Activated gamma-delta T cell (primary cell): Measurements from ENCODE around the gene BRMS1.

Source experiments
- DNase-seq: peaks from one replicate; lab custom pipeline; 2025; lab: John Stamatoyannopoulos, UW

The BRMS1 gene

DNA sequence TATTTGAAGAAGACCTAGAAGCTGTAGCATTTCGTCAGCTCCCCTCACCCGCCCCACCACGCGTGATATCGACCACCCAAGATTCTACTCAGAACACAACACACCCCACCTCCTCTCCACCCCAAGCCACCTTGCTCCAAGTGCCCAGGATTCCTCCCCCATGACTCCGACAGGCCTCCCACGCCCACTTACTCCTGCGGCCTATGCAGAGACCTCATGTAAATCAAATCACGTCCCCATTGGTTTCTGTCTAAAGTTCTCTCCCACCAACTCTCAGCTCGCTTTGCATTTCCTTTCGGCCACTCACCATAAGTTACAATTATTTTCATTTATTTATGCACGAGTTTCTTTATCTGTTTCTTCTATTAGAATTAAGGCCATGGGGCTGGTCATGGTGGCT, 42.2 kb downstream of the BRMS1 start:
- no peak for DNase-seq

DNA sequence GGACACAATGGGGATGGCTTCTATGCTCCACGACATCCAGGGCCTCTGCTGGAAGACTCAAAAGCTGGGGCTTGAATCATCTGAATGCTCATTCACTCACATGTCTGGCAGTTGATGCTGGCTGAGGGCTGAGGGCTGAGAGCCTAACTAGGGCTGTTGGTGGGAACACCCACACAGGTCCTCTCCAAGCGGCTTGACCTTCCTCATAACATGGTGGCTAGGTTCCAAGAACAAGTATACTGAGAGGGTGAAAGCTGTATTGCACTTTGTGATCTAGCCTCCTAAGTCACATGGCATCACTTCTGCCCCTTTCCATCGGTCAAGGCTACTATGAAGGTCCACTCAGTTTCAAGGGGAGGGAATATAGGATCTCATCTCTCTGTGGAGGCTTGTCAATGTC, 45.7 kb downstream of the BRMS1 start:
- DNase-seq, result no peak

DNA sequence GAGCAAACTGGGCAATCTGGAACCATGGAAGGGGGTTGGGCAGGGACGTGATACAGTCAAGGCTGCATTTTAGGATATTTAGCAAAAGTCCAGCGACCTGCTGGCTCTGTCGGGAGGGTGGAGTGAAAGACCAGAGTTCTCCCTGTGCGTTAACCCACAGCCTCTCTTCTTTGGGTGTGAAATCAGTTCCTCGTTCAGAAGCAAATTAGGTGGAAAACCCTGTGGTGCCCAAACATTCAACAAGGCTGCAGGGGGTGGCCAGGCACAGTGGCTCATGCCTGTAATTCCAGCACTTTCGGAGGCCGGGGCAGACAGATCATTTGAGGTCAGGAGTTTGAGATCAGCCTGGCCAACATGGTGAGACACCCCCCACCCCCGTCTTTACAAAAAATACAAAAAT, 47.3 kb downstream of the BRMS1 start:
- DNase-seq, result no peak

DNA sequence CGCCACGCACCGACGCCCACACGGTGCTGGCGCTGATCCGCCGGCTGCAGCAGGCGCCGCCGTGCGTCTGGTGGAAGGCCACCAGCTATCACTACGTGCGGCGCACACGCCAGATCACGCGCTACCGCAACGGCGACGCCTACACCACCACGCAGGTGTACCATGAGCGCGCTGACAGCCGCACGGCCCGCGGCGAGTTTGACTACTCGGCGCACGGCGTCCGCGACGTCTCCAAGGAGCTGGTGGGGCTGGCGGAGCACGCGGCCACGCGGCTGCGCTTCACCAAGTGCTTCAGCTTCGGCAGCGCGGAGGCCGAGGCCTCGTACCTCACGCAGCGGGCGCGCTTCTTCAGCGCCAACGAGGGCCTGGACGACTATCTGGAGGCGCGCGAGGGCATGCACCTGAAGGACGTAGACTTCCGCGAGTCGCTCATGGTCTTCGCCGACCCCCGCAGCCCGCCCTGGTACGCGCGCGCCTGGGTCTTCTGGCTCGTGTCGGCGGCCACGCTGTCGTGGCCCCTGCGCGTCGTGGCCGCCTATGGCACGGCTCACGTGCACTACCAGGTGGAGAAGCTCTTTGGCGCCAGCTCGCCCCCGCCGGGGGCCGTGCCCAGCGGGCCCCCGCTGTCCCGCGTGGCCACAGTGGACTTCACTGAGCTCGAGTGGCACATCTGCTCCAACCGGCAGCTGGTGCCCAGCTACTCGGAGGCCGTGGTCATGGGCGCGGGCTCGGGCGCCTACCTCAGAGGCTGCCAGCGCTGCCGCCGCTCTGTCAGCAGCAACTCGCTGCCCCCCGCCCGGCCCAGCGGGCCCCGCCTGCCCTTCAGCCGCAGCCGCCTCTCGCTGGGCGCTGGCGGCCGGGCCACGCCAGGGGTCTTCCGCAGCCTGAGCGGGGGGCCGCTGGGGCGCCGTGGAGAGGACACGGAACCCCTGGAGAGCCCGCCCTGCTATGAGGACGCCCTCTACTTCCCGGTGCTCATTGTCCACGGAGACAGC, 50.0 kb downstream of the BRMS1 start:
- no peak for DNase-seq

DNA sequence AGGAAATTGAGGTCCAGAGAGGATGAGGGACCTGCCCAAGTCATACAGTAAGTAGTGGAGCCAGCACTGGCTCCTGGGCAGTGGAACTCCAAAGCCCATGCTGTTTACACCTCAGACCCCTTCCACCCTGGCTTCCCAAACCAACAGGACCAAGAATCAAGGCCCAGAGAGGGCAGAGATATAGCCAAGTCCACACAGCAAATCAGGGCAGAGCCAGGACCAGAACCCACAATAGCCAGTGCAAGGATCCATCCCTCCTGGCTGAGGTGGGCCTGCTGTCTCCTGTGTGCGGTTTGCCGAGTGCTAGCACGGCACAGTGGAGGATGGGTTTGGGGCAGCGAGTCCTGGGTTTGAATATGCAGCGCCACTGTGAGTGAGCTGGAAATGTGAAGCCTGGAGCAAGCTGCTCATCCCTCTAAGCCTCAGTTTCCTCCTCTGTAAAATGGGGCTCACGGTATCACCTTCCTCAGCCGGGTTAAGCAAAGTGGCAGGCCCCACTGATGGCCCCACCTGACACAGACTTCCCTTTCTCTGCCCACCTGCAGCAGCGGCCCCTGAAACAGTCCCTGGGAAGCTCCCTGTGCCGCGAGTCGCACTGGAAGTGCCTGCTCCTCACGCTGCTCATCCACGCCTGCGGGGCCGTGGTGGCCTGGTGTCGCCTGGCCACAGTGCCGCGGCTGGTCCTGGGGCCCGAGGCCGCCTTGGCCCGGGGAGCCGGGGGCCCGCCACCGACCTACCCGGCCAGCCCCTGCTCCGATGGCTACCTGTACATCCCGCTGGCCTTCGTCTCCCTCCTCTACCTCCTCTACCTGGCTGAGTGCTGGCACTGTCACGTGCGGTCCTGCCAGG, 50.9 kb downstream of the BRMS1 start:
- no peak for DNase-seq

DNA sequence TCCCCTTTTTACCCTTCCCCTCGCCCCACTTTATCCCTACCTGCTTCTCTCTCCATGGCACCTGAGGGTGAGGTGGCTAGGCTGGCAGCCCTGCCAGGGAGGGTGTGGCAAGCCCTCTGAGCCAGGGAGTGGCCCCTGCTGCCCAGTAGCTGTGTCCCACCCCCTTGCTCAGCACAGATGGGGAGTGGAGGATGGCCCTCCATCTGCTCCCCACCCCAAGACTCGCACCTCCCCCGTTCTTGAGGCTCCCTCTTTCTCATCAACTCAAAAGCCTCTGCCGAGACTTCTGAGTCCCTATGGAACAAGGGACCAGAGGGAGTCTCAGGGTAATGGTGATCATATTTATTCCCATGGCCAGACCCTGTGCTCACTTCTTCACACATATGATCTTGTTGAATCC, 51.6 kb downstream of the BRMS1 start:
- no peak for DNase-seq

DNA sequence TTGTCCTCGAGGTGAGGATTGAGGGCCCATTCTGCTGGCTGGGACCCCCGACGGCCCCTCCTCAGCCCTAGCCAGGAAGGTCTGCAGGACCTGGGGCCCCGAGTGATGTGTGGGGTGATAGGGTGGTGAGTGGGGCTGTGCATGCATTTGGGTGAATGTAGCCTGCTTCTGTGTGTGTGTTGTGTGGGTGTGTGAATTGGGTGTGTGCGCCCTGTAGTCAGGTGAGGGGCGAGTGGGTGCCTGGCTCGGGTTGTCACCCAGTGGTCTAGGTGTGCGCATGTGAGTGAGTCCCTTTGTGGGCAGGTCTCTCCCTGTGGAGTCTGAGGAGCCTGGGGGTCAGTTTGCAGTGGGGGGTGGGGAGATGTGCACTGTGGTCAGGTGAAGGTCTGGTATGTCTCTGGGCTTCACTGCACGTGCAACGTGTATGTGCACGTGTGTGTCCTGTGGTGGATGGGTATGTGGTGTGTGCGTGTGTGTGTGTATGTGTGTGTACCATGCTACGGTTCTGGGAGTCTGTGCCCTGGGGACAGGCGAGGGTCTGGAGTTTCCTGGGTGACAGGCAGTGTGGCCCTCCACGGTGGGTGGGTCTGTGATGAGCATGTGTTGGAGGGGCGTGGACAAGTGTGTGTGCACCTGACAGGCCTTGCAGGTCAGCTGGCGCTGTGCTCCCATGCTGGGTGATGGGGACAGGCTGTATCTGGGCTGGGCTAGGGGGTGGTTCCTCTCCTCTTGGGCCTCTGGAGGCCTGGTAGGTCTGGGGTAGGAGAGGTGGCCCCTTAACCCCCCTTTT, 52.2 kb downstream of the BRMS1 start:
- no peak for DNase-seq

DNA sequence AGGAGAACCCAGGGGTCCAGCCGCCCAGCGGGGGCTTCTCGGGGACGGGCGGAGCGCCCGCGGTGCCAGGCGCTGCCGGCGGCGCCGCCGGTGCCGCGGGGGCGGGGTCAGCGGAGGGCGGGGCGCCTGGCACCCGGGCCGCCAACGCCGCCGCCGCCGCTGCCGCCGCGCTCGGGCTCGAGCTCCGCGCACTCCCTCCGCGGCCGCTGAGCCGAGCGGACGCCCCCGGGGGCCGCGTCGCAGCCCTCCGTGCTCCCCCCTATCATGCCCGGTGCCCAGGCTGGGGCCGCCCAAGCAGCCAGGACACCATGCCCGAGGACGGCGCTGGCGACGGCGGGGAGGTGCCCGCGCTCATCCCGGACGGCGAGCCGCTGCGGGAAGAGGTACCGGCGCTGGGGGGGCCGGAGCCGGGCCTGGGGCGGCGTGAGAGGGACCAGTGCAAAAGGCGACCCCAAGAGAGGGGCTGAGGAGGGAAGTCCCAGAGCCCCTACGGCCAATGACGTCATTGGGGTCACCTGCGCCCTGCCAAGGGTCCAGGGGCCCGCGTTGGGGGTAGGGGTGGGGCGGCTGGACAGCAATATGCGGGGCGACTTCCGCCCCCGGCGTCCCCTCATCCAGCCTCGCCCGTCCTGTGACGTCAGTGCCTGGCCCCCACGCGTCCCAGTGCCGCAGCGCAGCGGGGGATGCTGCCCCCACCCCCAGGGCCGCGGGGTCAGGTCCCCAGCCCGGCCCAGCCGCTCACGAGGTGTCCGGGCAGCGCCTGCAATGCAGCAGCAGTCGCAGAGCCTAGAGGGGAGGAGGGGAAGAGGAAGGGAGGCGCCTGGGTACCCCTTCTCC, 53.0 kb downstream of the BRMS1 start, which contains the start of gene TMEM151A:
Gene TMEM151A, plus strand, starts transcription at position 189 of the 837 bp plus-strand sequence. Its CDS starts 120 bp downstream, at position 309.
- no peak for DNase-seq

DNA sequence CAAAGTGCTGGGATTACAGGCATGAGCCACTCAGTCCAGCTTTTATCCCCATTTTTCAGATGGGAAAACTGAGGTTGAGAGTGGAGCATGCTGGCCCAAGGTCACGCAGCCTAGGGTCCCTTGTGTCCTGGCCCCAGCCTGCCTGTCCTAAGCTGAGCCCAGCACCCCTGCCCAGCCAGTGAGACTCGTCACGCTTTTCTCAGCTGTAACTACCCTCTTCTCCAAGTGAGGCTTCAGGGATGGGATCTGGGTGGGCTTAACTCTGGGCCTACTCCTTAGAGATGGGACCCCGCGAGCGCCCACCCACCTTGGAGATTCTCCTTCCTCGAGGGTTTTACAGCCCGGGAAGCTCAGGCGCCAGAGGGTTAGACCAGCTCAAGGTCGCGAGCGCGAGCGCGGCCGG, 53.6 kb downstream of the BRMS1 start:
- no peak for DNase-seq

DNA sequence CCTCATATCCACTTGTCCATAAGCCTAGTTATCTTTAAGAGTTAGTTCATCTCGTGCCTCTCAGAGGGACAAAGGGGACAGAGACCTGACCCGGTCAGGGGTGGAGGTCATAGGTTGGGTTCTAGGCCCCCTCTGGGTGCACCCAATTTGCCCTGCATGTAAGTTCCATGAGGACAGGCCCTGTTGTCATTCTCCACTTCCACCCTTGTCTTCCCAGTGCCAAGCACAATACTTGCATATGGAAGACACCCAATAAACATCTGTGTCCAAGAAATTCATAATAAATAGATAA, 54.6 kb downstream of the BRMS1 start:
- DNase-seq, result no peak

DNA sequence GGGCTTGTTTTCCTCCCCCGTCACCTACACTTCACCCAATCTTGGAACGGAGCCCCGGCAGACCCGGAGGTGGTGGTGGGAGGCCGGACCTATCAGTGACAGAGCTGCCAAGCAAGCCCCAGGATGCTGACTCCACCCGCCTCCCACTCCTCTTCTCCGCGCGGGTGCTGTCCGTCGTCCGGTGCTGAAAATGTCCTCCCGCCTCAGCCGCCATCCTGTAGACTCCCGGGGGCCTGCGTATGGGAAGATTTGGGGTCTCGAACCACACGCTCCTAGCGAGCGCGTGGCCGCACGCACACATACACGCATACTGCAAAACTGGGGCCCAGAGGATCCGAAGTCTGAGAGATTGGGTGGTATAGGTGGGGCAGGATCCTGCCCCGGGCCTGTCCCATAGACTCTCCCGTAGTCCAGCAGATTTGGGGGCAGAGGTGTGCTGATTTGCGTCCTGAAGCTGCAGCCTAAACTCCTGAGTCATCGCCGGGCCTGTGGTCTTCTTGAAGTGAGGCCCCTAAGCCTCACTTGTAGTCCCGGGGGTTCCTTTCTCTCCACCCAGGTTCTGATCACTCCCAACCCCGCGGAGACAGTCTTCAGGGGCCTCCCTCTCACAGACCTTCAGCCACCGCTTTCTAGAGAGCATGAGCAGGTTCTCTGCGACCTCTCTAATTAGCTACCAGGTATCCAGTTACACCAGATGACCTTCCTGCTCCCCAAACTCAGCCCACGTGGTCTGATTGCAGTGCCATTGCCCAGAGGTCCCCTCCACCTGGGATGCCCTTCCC, 55.2 kb downstream of the BRMS1 start:
- DNase-seq, result peak; percentile 49

DNA sequence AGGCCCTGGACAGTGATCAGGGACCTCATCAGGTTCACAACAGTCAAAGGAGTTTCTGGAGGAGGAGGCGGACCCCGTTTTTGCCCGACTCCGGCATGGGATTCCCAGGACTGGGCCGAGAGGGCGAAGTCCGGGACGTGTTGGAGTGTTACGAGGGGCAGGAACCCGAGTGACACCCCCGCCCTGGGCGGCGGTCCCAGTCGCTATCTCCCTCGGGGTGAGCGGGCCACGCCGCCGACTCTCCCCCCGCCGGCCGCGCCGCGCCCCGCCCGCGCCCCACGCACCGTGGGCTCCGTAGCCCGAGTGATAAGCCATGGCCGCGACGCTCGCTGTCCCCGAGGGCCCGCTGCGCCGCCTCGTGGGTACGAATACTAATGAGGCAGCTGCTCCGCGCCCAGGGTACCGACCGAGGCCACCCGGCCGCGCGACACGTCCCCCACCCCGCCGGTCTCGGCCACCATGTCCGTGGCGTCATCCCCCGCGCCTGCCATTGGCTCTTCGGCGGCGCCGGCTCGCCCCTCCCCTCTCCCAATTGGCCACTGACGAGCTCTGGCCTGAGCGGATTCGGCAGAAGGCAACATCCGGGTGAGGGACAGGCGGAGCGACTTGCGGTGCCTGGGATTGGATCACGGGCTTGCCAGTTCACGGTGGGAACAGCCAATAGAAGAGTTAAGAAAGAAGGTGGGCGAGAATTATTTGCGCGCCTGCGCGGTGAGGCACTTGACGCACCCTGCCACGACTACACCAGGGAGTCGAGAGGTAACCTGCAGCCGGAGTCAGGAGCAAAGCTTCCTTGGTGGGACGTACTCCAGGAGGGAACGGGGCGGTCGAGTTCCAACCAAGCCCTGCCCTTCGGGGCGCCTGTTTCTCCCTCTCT, 56.0 kb downstream of the BRMS1 start, which contains the start of gene YIF1A:
Gene YIF1A, minus strand, starts transcription at position 473 of the 877 bp plus-strand sequence. Its CDS starts 158 bp downstream, at position 315.
- peak; percentile 97 for DNase-seq

DNA sequence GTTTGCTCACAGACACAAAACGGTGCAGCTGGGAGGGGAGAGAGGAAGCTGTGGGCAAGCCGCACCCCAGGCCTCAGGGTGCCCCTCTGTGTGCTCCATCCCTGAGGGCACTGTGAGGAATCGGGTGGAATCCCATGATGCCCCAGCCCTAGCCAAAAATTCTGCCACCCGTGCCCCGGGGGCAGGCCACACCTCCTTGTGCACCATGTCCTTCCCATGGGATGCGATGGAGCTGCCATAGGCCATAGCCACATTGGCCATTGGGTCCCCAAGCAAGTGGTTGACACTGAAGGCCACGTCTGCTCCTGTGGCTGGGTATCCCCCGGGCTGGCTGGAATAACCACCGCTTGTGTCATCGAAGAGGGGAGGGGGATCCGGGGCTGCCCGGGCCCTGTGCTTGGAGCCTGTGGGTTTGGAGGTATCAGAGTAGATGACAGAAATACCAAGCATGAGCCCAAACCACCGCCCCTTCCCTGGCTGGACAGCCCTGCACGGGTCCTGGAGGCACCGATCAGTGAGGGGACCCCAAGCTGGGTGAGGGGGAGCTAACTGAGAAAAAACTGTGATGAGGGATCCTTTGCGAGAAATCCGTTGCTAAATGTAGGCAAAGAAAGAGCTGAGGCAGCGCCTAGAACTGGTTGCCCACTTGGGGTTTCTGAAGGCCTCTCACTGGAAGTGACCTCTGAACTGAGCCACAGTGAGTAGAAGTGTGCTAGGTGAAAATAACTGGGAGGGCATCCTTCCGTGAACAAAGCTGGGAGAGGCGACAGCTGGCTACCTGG, 56.8 kb downstream of the BRMS1 start:
- DNase-seq, result no peak
